Upper lobe of left lung (tissue), 4 donors: ENCODE results near the gene CDHR4.
A peak's percentile ranks its signal among the peaks of the same experiment; 100 is the strongest.

Experiments used
- EP300 ChIP-seq, 4 donors: sonication (generic); formaldehyde crosslinking; IDR thresholded peaks; one replicate each; pipeline ENCODE4 v1.5.1; 2017; ENCODE audit warnings: antibody characterized with exemption in 4 of 4, control low read depth in 2 of 4
- POLR2A ChIP-seq, 4 donors: fragments of 450-650 bp; IDR thresholded peaks; one replicate each; pipeline ENCODE4 v1.5.1; 2016 to 2017; ENCODE audit warnings: antibody characterized with exemption in 4 of 4, mild to moderate bottlenecking in 2 of 4
- POLR2AphosphoS5 ChIP-seq, 2 donors: sonication (generic); formaldehyde crosslinking; IDR thresholded peaks; one replicate each; pipeline ENCODE4 v1.5.1; 2017; ENCODE audit warnings: antibody characterized with exemption in 2 of 2
- TF ChIP-seq, protein P1 (sequence below), 6 experiments: fragments of 450-650 bp in 4 of 6; fragments of 200-600 bp in 2 of 6; sonication (generic) in 2 of 6; IDR thresholded peaks; one replicate each; pipeline ENCODE4 v1.5.1; 2016 to 2019; ENCODE audit warnings: antibody characterized with exemption in 6 of 6

DNA sequence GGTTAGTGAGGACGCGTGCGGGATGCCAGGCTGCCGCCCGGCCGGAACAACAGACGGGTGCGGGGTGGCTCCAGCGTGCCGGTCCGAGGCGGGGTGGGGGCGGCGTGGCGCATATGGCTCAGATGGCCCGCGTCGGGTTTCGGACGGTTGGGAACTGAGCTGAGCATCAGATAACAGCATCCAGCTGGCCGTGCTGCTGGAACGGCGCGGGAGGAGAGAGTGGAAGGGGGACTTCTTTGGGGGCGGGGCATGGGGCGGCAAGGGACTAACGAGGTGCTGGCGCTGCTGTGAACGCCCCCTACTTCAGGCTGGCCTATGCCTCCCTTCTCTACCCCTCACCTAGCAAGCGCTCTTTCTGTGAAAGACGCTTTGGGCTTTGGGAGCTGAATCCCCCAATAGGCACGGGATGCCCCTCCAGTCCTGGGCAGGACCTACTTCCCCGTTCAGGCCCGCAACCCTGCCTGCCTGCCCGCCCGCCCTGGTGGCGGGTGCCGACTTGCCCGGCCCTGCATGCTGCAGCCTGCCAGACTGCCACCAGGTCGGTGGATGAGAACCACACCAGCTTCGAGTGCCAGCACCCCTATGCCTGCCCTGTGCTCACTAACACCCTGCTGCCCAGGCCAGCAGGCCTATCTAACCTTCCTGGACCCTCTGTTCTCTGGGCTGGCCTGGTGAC is 3.9 kb upstream of the CDHR4 start:
- TF ChIP-seq EP300 (IDR thresholded peaks at IDR 0.05), result no peak
- TF ChIP-seq, protein P1, sequence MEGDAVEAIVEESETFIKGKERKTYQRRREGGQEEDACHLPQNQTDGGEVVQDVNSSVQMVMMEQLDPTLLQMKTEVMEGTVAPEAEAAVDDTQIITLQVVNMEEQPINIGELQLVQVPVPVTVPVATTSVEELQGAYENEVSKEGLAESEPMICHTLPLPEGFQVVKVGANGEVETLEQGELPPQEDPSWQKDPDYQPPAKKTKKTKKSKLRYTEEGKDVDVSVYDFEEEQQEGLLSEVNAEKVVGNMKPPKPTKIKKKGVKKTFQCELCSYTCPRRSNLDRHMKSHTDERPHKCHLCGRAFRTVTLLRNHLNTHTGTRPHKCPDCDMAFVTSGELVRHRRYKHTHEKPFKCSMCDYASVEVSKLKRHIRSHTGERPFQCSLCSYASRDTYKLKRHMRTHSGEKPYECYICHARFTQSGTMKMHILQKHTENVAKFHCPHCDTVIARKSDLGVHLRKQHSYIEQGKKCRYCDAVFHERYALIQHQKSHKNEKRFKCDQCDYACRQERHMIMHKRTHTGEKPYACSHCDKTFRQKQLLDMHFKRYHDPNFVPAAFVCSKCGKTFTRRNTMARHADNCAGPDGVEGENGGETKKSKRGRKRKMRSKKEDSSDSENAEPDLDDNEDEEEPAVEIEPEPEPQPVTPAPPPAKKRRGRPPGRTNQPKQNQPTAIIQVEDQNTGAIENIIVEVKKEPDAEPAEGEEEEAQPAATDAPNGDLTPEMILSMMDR (IDR thresholded peaks at IDR 0.05), result peak in 3 of 6 experiments; percentile 7 to 30 (median 16)
- TF ChIP-seq POLR2A (IDR thresholded peaks at IDR 0.05), result peak in 1 of 4 donors; percentile 11
- no peak for TF ChIP-seq POLR2AphosphoS5 (IDR thresholded peaks at IDR 0.05)
